Ascending aorta (tissue), 2 donors: ENCODE measurements around the gene NOTCH3. TPM values are rescaled to one million over a fixed set of nuclear protein-coding genes. Genes with fewer than 3 reads are reported as not detected.

Source experiments
- DNase-seq, 2 donors: peaks; one replicate each; pipeline ENCODE4 v3.0.0-alpha.2; 2019; ENCODE audit warnings: low spot score in 2 of 2
- H3K27ac ChIP-seq, 2 donors: fragments of 200-600 bp; sonication (generic); one replicate each; pipeline ENCODE4 v1.5.1; 2016 to 2017; ENCODE audit warnings: mild to moderate bottlenecking in 1 of 2
- H3K27me3 ChIP-seq: fragments of 200-600 bp; sonication (generic); one replicate; pipeline ENCODE4 v1.5.1; 2017
- H3K36me3 ChIP-seq, 2 donors: fragments of 200-600 bp; sonication (generic); one replicate each; pipeline ENCODE4 v1.5.1; 2016
- H3K4me1 ChIP-seq, 2 donors: fragments of 200-600 bp; sonication (generic); one replicate each; pipeline ENCODE4 v1.5.1; 2016 to 2017; ENCODE audit warnings: mild to moderate bottlenecking in 1 of 2
- H3K4me3 ChIP-seq, 2 donors: fragments of 200-600 bp; sonication (generic); one replicate each; pipeline ENCODE4 v1.5.1; 2016 to 2017; ENCODE audit warnings: mild to moderate bottlenecking in 1 of 2
- H3K9me3 ChIP-seq, 2 donors: fragments of 200-600 bp; sonication (generic); one replicate each; pipeline ENCODE4 v1.5.1; 2016
- CTCF ChIP-seq, 3 experiments: fragments of 200-600 bp in 2 of 3; fragments of 450-650 bp in 1 of 3; sonication (generic) in 2 of 3; IDR thresholded peaks; one replicate each; pipeline ENCODE4 v1.5.1; 2016 to 2019; ENCODE audit warnings: antibody characterized with exemption in 3 of 3, mild to moderate bottlenecking in 1 of 3, moderate library complexity in 1 of 3
- intact Hi-C: fragments of 100-400 bp; cut with DNase I; formaldehyde crosslinking; loops from one replicate; pipeline ENCODE4 v1.15.1; 2023
- total RNA-seq: library from RNA; depleted of rRNA; stranded (reverse); fragments of >200 nt; gene quantifications from one replicate; pipeline ENCODE4 v1.1.0, GENCODE V29; 2016

NOTCH3 gene
- total RNA-seq, 1 donor from 2014 or later = 524 TPM

GRCh38 chr19:15220833-15221232, 20.0 kb upstream of the NOTCH3 start:
- no peak for DNase-seq
- H3K27ac ChIP-seq = peak overlapping the region in 1 of 2 donors; percentile 23
- H3K9me3 ChIP-seq = no peaks in the 10 kb centered on the region
- H3K36me3 ChIP-seq = no peaks in the 10 kb centered on the region
- TF ChIP-seq CTCF (IDR thresholded peaks at IDR 0.05) = no peak
- H3K27me3 ChIP-seq = no peaks in the 10 kb centered on the region
- H3K4me1 ChIP-seq = peaks cover 6% of the 10 kb centered on the region in 2 donors
- intact Hi-C loops = no loop called here
- no peak overlapping the region for H3K4me3 ChIP-seq

GRCh38 chr19:15218501-15218900, 17.7 kb upstream of the NOTCH3 start:
- DNase-seq = no peak
- no peaks in the 10 kb centered on the region for H3K27me3 ChIP-seq
- intact Hi-C loops = no loop called here
- no peak overlapping the region for H3K4me3 ChIP-seq
- no peak overlapping the region for H3K27ac ChIP-seq
- peaks cover 3 to 20% of the 10 kb centered on the region in 2 donors for H3K4me1 ChIP-seq
- H3K36me3 ChIP-seq = no peaks in the 10 kb centered on the region
- H3K9me3 ChIP-seq = no peaks in the 10 kb centered on the region
- TF ChIP-seq CTCF (IDR thresholded peaks at IDR 0.05) = no peak

GRCh38 chr19:15216363-15216762, 15.6 kb upstream of the NOTCH3 start:
- H3K4me3 ChIP-seq = no peak overlapping the region
- no peaks in the 10 kb centered on the region for H3K27me3 ChIP-seq
- H3K9me3 ChIP-seq = no peaks in the 10 kb centered on the region
- H3K4me1 ChIP-seq = peaks cover 0 to 22% of the 10 kb centered on the region in 2 donors
- no peak overlapping the region for H3K27ac ChIP-seq
- no peak for TF ChIP-seq CTCF (IDR thresholded peaks at IDR 0.05)
- no peak for DNase-seq
- intact Hi-C loops = no loop called here
- no peaks in the 10 kb centered on the region for H3K36me3 ChIP-seq

GRCh38 chr19:15213715-15214381, 13.1 kb upstream of the NOTCH3 start:
- peak; percentile 70 to 96 for DNase-seq
- Histone ChIP-seq H3K27ac (peak overlapping the region; percentile 71 to 81), H3K4me3 (peak overlapping the region in 1 of 2 donors; percentile 26), H3K36me3 (no peaks in the 10 kb centered on the region), H3K9me3 (no peaks in the 10 kb centered on the region), H3K27me3 (no peaks in the 10 kb centered on the region), H3K4me1 (peaks cover 6 to 39% of the 10 kb centered on the region in 2 donors)
- TF ChIP-seq CTCF (IDR thresholded peaks at IDR 0.05) = no peak
- intact Hi-C loops = loop anchor here (2.0 to 5.0 kb wide), 2 partner anchors 19 to 33 kb away; no protein-coding TSS in a partner anchor

GRCh38 chr19:15212711-15213110, 11.9 kb upstream of the NOTCH3 start:
- Histone ChIP-seq H3K9me3 (no peaks in the 10 kb centered on the region), H3K27me3 (no peaks in the 10 kb centered on the region), H3K4me3 (no peak overlapping the region), H3K36me3 (no peaks in the 10 kb centered on the region), H3K27ac (peak overlapping the region; percentile 71 to 81), H3K4me1 (peaks cover 6 to 39% of the 10 kb centered on the region in 2 donors)
- intact Hi-C loops = loop anchor here (2.0 to 5.0 kb wide), 2 partner anchors 18 to 35 kb away; no protein-coding TSS in a partner anchor
- no peak for DNase-seq
- no peak for TF ChIP-seq CTCF (IDR thresholded peaks at IDR 0.05)
